ENCODE measurements around the gene SNAPC4. TPM values are rescaled to one million over a fixed set of nuclear protein-coding genes. Genes with fewer than 3 reads are reported as not detected.

SNAPC4 gene
- total RNA-seq, 2 experiments from 2014 or later, result 9.6 to 9.9 TPM

DNA sequence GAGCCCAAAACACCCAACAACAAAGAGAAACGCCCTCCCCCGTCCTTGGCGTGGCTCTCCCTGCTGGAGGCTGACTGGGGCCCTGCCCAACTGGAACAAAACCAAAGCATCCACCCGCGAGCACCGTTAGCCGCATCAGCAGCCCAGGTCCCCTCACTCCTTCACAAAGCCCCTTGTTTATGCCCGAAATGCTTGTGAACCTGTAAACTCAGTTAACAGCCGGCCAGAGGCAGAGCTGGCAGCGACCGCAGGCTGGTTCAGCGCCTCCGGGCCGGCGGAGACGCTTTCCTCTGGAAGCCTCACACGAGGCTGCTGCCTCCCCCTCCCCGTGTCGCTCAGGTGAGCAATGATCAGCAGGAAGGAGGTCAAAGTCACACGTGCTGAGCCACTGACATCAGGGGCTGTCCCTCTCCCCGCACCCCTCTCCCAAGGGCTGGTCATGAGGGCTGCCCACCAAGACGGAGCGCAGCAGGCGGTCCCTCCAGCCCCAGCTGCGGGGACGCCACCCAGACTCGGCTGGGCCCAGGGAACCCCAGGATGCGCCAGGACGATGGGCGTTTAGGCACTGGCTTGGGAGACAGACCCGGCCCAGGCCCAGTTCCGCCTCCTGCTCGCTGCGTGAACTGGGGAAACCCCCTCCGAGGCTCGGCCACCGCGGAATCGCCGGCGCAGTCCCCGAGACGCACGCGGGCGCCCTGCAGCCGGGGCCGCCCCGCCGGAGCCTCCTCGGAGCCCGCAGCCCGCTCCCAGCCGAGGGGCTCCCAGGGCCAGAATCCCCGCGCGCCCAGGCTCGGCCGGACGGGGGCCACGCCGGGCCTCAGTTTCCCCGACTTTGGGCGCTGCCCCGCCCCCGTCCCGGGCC lies 563 bp downstream of the SNAPC4 start:
- DNase-seq, result peak; percentile 51
- Mint-ChIP-seq H3K4me3 (peak overlapping the region; percentile 84), H3K4me1 (peaks cover 37% of the 10 kb centered on the region), H3K9me3 (no peaks in the 10 kb centered on the region), H3K36me3 (peaks cover 17% of the 10 kb centered on the region), H3K27ac (peak overlapping the region; percentile 64), H3K27me3 (no peaks in the 10 kb centered on the region)
- no peak for ATAC-seq (ENCODE audit: low read depth)
- POLR2A ChIA-PET, result interaction anchor here (0.9 kb wide), 1 partner anchor 36 kb away, joined by 3 read pairs; the partner anchor contains the start of gene DNLZ

DNA sequence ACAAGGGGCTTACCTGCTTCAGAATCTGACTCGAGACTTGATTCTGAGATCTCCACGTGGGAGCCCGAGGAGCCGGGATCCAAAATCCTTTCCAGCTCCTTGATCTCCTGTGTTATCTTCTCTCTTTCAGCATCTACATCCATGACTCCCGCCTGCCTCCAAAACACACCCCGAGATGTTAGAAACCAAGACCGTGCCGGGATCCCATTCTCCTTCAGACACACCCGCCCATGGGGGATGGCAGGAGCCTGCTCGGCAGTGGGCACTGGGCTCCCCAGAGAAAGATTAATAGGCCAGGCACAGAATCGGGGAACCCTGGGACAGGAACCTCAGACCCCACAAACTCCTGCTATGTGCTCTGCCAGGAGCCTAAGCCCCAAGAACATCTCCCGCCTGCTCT lies 1.7 kb downstream of the SNAPC4 start:
- POLR2A ChIA-PET, result no interaction called here
- no peak overlapping the region for H3K27ac Mint-ChIP-seq

DNA sequence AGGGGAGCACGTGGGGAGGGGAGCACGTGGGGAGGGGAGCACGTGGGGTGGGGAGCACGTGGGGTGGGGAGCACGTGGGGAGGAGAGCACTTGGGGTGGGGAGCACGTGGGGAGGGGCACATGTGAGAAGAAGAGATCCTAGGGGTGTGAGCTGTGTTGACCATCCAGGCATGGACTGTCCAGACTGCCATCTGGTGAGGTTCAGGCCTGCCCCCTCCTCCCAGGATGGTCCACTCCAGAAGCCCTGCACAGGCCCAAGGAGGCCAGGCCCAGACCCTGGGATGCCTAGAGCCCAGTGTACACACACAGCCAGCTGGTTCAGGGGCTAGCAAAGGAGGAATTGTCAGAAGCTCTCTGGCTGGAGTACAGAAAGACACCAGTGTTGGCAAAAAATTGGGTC lies 2.3 kb downstream of the SNAPC4 start:
- Mint-ChIP-seq H3K27ac (no peak overlapping the region), H3K4me3 (no peak overlapping the region), H3K36me3 (peaks cover 16% of the 10 kb centered on the region), H3K4me1 (peaks cover 23% of the 10 kb centered on the region), H3K9me3 (no peaks in the 10 kb centered on the region), H3K27me3 (no peaks in the 10 kb centered on the region)
- ATAC-seq (ENCODE audit: low read depth), result no peak
- POLR2A ChIA-PET, result interaction anchor here (1.7 kb wide), 1 partner anchor 34 kb away, joined by 7 read pairs; the partner anchor contains the start of gene DNLZ
- DNase-seq, result no peak

More for the DNA sequence above, 1.7 kb downstream of the SNAPC4 start:
- Mint-ChIP-seq H3K9me3 (no peaks in the 10 kb centered on the region), H3K27me3 (no peaks in the 10 kb centered on the region), H3K36me3 (peaks cover 17% of the 10 kb centered on the region), H3K4me3 (peak overlapping the region; percentile 84), H3K4me1 (peaks cover 26% of the 10 kb centered on the region)
- DNase-seq (no peak), ATAC-seq (ENCODE audit: low read depth) (no peak)

DNA sequence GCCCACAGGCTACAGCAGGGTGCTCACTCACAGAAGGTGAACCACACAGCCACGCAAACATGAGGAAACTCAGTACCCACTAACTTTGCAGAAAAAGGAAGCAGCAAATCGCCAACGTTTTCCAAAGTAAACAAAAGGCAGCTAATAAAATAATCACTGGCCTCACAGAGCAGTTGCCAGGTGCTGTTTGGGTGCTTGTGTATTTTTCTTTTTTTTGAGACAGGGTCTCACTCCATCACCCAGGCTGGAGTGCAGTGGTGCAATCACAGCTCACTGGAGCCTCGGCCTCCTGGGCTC lies 3.8 kb downstream of the SNAPC4 start:
- POLR2A ChIA-PET, result interaction anchor here (1.7 kb wide), 1 partner anchor 33 kb away, joined by 7 read pairs; the partner anchor contains the start of gene DNLZ
- H3K27me3 Mint-ChIP-seq, result no peaks in the 10 kb centered on the region
- no peak overlapping the region for H3K27ac Mint-ChIP-seq
- ATAC-seq (ENCODE audit: low read depth) (no peak), DNase-seq (no peak)
- peaks cover 18% of the 10 kb centered on the region for H3K4me1 Mint-ChIP-seq
- no peak overlapping the region for H3K4me3 Mint-ChIP-seq
- no peaks in the 10 kb centered on the region for H3K9me3 Mint-ChIP-seq
- peaks cover 7% of the 10 kb centered on the region for H3K36me3 Mint-ChIP-seq

DNA sequence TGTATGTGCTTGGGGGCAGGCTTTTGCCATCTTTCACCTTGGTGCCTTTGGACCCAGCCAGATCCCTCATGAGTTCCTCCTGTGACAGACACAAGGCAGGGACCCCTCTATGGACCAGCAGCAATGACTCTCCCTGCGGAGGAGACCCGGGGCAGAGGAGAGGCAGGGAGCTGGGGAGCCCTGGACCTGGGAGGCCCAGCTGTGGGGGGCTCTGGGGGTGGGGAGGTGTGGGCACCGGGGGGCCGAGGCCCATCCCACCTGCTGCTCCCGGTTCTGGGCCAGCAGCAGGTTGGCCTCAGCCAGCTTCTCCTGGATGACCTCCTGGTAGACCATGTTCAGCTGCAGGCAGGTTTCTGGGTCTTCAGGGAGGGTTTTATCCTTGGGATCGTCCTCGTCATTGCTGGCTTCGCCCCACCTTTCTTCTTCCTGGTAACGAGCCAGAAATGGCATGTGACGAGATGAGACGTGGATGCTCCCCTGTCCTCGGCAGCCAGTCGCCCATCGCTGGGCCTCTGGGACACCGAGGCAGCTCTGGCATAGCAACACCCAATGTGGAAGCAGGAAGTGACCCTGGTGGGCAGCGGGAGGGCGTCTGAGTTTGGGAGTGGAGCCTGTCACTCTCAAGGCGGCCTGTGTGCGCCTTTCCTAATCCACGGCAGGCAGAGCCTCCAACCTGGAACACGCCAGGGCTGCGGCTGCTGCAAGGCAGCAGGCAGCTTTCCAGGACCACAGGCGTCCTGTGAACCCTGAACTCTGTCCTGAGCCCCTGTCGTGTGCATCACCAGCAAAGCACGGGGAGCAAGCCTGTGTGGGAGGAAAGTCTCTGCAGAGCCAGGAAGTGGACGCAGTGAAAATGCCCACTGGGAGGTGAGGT lies 4.4 kb downstream of the SNAPC4 start:
- Mint-ChIP-seq H3K27ac (no peak overlapping the region), H3K4me1 (peaks cover 15% of the 10 kb centered on the region), H3K9me3 (no peaks in the 10 kb centered on the region), H3K27me3 (no peaks in the 10 kb centered on the region), H3K36me3 (peaks cover 8% of the 10 kb centered on the region), H3K4me3 (no peak overlapping the region)
- POLR2A ChIA-PET, result interaction anchor here (1.0 to 1.7 kb wide), 2 partner anchors 32 kb away, joined by 4 to 7 read pairs; partner anchors contain the start of gene DNLZ
- ATAC-seq (ENCODE audit: low read depth) (no peak), DNase-seq (no peak)

DNA sequence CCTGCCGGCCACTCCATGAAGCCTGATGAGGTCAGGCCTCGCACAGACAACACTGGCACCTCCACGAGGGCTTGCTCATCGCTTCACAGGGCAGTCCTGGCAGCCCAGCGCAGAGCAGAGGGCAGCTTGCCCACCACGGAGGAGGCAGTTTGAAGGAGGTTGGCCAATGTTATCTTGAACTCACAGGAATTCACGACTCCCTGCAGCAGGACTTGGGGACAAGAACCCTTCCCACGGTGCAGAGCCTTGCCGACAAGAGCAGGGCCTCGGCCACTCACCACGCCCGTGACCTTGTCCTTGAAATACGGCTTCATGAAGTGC lies 5.0 kb downstream of the SNAPC4 start:
- H3K27me3 Mint-ChIP-seq, result no peaks in the 10 kb centered on the region
- no peaks in the 10 kb centered on the region for H3K9me3 Mint-ChIP-seq
- DNase-seq (no peak), ATAC-seq (ENCODE audit: low read depth) (no peak)
- peaks cover 8% of the 10 kb centered on the region for H3K36me3 Mint-ChIP-seq
- H3K4me3 Mint-ChIP-seq, result no peak overlapping the region
- POLR2A ChIA-PET, result interaction anchor here (1.0 kb wide), 1 partner anchor 32 kb away, joined by 4 read pairs; the partner anchor contains the start of gene DNLZ
- no peak overlapping the region for H3K27ac Mint-ChIP-seq
- peaks cover 14% of the 10 kb centered on the region for H3K4me1 Mint-ChIP-seq

DNA sequence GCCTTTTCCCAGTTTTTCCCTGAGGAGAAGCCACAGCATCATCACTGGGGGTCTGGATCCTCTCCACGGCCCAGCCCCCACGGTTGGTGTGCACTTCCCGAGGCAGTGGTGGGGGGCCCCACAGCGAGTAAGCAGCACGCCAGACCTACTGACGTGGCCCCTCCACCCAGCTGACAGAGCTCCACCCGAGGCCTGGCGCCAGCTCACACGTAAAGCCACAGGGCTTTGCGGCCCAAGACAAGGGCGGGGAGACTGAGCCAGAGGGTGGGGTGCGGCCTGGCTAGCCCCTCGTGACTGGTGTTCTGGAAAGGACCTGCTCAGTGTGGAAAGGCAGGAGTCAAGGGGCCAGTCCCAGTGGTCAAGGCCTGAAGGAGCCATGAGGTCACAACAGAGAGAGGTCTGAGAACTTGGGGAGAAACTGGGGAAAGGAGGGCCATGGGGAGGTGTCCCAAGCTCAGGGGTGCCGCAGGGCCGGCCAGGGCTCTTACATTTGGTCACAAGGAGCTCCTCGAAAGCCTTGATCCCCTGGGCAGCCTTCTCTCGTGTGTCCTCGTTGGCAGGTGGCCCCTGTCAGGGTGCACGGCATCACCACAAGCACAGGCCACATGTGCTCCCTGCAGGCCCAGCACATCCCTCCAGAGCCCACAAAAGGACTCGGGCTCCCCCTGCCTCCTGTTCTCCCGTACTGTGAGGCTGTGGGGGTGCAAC lies 5.5 kb downstream of the SNAPC4 start:
- POLR2A ChIA-PET, result interaction anchor here (1.0 kb wide), 1 partner anchor 31 kb away, joined by 4 read pairs; the partner anchor contains the start of gene DNLZ
- ATAC-seq (ENCODE audit: low read depth), result no peak
- peaks cover 10% of the 10 kb centered on the region for H3K36me3 Mint-ChIP-seq
- H3K4me1 Mint-ChIP-seq, result peaks cover 14% of the 10 kb centered on the region
- H3K27me3 Mint-ChIP-seq, result no peaks in the 10 kb centered on the region
- H3K9me3 Mint-ChIP-seq, result no peaks in the 10 kb centered on the region
- no peak overlapping the region for H3K27ac Mint-ChIP-seq
- no peak for DNase-seq
- no peak overlapping the region for H3K4me3 Mint-ChIP-seq

DNA sequence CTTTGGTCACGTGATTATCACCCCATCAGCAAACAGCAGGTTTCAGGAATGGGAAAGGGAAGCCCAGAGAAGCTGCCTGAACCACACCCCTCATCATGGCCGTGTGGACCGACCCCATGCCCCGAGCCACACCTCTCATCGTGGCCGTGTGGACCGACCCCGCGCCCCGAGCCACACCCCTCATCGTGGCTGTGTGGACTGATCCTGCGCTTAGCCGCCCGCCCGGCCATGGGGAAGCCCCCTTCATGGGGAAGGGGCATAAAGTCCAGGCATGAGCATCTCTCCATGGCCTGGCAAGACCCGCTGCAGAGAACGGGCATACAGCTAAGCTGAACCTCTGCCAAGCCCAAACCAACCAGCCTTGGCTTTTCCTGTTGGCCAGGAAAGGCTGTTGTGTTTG lies 6.4 kb downstream of the SNAPC4 start:
- no peak overlapping the region for H3K4me3 Mint-ChIP-seq

DNA sequence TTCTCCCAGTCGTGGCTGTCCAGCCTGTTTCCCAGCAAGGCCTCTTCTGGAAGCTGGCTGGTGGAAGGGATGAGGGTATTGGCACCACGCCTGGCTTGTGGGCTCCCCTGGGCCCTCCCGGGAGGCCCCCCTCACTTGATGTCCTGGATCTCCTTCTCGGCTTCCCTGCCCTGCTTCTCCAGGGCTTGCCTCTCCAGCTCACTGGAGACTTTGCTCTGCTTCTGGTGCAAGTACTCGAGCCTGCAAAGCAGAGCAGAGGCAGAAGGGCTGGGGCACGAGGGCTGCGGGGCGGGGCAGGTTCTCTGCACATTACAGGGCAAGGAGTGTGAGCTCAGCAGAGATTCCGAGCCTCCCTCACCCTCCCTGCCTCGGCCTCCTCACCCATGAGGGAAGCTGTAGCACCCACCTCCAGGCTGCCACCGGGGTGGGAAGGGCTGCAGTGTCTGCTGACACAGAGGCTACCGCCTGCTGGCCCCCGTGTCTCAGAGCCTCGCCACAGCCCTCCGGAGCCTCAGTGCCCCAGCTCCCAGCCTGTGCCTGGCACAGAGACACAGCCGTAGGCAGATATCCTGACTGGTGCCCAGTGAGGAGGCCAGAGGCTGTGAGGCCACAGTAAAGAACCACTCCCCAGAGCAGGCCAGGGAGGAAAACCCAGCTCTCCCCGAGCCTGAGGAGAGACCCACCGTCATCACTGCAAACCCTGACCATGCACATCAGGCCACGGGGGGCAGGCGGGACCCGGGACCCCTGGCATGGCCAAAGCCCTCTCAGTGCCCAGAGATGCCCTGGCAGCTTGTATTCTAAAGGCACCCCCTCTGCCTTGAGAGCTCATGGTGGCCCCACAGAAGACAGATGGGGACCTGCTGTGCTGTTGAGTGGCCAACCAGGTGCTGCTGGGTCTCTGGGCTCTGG lies 7.2 kb downstream of the SNAPC4 start:
- no peaks in the 10 kb centered on the region for H3K9me3 Mint-ChIP-seq
- DNase-seq (no peak), ATAC-seq (ENCODE audit: low read depth) (no peak)
- H3K4me3 Mint-ChIP-seq, result no peak overlapping the region
- peaks cover 6% of the 10 kb centered on the region for H3K4me1 Mint-ChIP-seq
- H3K27ac Mint-ChIP-seq, result no peak overlapping the region
- POLR2A ChIA-PET, result interaction anchor here (1.2 kb wide), 1 partner anchor 141 kb away, joined by 3 read pairs; no protein-coding TSS in a partner anchor
- no peaks in the 10 kb centered on the region for H3K27me3 Mint-ChIP-seq
- H3K36me3 Mint-ChIP-seq, result peaks cover 15% of the 10 kb centered on the region

More for the DNA sequence above, 6.4 kb downstream of the SNAPC4 start:
- ATAC-seq (ENCODE audit: low read depth) (no peak), DNase-seq (no peak)
- Mint-ChIP-seq H3K27me3 (no peaks in the 10 kb centered on the region), H3K4me1 (peaks cover 10% of the 10 kb centered on the region), H3K36me3 (peaks cover 11% of the 10 kb centered on the region), H3K9me3 (no peaks in the 10 kb centered on the region), H3K27ac (no peak overlapping the region)
- POLR2A ChIA-PET, result interaction anchor here (1.2 kb wide), 1 partner anchor 140 kb away, joined by 3 read pairs; no protein-coding TSS in a partner anchor

DNA sequence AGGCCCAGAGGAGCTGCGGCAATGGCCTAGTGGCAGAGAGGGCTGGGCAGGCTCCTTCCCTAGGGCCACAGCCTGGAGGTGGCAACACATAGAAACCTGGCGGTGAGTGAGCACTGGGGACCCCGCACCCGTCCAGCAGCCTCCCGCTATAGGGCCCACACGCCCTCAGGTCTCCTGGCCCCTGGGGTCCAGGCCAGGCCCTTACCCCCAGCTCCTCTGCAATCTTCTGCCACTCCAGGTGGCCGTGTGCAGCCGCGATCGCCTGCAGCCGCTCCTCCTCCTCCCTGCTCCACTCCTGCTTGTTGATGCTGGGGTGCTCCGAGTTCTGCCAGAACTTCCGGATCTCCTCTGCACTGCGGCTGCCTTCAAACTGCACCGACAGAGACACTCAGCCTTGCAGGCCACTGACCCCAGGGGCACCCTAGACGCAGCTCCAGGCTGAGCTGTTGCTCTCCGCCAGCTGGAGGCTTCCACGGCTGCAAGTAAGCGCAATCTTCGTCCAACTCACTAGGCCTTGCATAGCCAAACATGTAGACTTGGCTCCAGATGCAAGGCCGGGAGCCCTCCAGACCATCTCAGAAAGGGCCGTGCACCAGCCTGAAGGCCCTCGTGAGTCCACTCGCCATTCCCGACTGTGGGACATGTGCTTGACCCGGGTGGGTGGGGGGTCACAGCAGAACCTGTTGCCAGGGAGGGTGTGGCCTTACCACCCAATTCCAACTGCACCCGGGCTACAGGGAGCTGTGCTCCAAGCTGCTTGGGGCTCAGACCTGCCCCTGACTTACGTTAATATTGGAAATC lies 8.0 kb downstream of the SNAPC4 start:
- Mint-ChIP-seq H3K4me1 (peaks cover 4% of the 10 kb centered on the region), H3K36me3 (peaks cover 18% of the 10 kb centered on the region), H3K9me3 (no peaks in the 10 kb centered on the region), H3K4me3 (no peak overlapping the region), H3K27me3 (no peaks in the 10 kb centered on the region), H3K27ac (no peak overlapping the region)
- POLR2A ChIA-PET, result interaction anchor here (1.2 kb wide), 1 partner anchor 141 kb away, joined by 3 read pairs; no protein-coding TSS in a partner anchor
- DNase-seq (no peak), ATAC-seq (ENCODE audit: low read depth) (no peak)

DNA sequence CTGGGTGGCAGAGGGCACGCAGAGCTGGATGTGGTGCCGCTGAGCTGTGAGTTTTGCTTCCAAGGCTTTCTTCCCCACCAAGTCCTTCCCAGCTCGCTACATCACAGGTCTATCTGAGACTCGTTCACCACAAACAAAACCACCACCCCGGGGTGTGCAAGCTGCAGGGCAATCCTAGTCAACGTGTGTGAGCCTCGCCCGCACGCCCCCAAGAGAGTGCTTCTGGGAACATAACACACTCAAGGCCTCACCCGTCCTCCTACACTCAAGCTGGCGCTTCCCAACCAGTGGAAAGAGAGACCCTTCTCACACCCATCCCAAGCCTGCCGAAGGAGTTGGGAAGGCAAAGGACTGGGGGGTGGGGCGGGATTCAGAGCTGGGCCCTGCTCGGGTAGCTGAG lies 10.6 kb downstream of the SNAPC4 start:
- ATAC-seq (ENCODE audit: low read depth) (no peak), DNase-seq (no peak)
- POLR2A ChIA-PET, result no interaction called here
- H3K36me3 Mint-ChIP-seq, result peaks cover 30% of the 10 kb centered on the region
- peaks cover 18% of the 10 kb centered on the region for H3K4me1 Mint-ChIP-seq
- H3K27ac Mint-ChIP-seq, result no peak overlapping the region
- H3K27me3 Mint-ChIP-seq, result no peaks in the 10 kb centered on the region
- H3K4me3 Mint-ChIP-seq, result no peak overlapping the region
- no peaks in the 10 kb centered on the region for H3K9me3 Mint-ChIP-seq

DNA sequence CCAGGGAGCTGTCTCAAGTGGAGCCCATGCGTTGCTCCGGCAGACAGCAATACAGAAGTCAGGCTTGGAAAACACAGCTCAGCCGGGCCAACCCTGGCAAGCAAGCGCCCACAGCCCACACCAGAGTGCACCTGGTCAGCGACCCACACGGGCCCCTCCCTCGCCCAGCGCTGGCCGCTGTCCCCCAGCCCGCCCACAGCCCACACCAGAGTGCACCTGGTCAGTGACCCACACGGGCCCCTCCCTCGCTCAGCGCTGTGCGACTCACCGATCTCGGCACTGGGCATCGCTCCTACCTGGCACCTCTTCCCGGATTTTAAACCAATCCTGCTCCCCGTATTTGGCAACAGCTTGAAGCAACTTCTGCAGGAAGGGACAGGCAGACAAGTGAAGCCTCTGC lies 12.8 kb downstream of the SNAPC4 start:
- no peak for ATAC-seq (ENCODE audit: low read depth)
- H3K27me3 Mint-ChIP-seq, result no peaks in the 10 kb centered on the region
- no peaks in the 10 kb centered on the region for H3K9me3 Mint-ChIP-seq
- POLR2A ChIA-PET, result no interaction called here
- no peak overlapping the region for H3K4me3 Mint-ChIP-seq
- no peak overlapping the region for H3K27ac Mint-ChIP-seq
- DNase-seq, result no peak
- H3K36me3 Mint-ChIP-seq, result peaks cover 35% of the 10 kb centered on the region
- H3K4me1 Mint-ChIP-seq, result peaks cover 21% of the 10 kb centered on the region
